Measurements from ENCODE around the gene PRICKLE4.
"Not testable (repeated sequence)": the region's sequence is repeated elsewhere in the genome, so short reads cannot be mapped to it uniquely, and the experiment has no call there.

Gene PRICKLE4

GRCh38 chr6:41758641-41759035, 21.9 kb upstream of the PRICKLE4 start:
- H3K4me3 ChIP-seq (ENCODE audit: low read depth, low read length) = no peak overlapping the region
- TF ChIP-seq CTCF (IDR thresholded peaks at IDR 0.05; ENCODE audit: low read depth, low read length) = no peak

DNA sequence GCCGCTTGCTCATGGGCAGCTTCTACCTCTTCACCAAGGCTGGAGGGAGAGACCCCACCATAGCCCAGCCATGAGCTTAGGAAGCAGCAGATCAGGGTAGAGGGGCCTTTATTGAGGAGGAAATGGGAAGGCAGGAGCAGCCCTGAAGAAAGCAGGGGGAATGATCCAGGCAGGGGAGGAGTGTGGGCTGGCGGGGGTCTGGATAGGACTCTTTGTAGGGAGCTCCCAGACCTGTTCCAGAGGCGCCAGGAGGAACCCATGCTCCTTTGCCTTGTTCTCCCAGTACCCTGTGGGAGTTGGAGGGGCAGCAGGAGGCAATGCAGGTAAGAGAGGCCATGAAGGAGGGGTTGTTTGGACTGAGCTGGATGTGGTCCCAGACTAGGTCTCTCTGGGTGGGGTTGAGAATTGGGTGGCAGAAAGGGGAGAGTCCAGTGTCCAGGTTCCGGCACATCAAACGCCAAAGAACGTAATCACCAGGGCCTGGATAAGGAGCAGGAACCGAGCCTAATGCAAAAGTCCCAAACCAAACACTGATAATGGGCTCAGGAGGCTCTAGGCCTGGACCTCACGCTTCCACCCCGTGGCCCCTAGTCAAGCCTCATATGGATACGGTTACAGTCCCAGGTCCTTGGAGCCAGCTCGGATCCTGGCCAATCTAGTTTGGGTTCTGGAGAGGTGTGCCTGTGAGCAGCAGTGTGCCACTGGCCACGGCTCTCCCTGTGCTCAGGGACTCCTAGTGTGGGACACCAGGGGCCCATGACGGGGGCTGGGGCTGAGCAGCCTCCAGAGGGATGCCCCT, 21.3 kb upstream of the PRICKLE4 start:
- H3K4me3 ChIP-seq (ENCODE audit: low read depth, low read length) = no peak overlapping the region
- TF ChIP-seq CTCF (IDR thresholded peaks at IDR 0.05; ENCODE audit: low read depth, low read length) = no peak

GRCh38 chr6:41759905-41760579, 20.5 kb upstream of the PRICKLE4 start:
- TF ChIP-seq CTCF (IDR thresholded peaks at IDR 0.05; ENCODE audit: low read depth, low read length) = no peak

DNA sequence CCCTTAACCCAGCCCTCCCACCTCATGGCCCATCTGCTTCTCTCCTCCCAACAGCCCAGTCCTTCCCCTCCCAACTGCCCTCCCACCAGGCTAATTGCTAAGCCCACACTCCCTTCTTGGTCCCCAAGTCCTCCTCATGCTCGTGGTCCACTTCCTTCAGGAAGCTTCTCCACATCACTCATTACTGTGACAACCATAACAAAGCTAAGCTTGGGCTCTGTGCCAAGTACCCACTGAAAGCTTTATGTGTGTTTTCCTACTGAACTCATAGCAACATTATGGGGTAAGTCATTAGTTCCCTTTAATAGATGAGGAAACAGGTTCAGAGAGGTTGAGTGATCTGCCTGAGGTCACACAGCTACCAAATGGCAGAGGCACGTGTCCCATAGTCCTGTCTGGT, 17.1 kb upstream of the PRICKLE4 start:
- no peak overlapping the region for H3K4me3 ChIP-seq (ENCODE audit: low read depth, low read length)
- no peak for TF ChIP-seq CTCF (IDR thresholded peaks at IDR 0.05; ENCODE audit: low read depth, low read length)

More at GRCh38 chr6:41759905-41760579, 20.5 kb upstream of the PRICKLE4 start:
- H3K4me3 ChIP-seq (ENCODE audit: low read depth, low read length) = no peak overlapping the region

GRCh38 chr6:41766043-41766664, 14.4 kb upstream of the PRICKLE4 start:
- H3K4me3 ChIP-seq (ENCODE audit: low read depth, low read length) = not testable (repeated sequence)

DNA sequence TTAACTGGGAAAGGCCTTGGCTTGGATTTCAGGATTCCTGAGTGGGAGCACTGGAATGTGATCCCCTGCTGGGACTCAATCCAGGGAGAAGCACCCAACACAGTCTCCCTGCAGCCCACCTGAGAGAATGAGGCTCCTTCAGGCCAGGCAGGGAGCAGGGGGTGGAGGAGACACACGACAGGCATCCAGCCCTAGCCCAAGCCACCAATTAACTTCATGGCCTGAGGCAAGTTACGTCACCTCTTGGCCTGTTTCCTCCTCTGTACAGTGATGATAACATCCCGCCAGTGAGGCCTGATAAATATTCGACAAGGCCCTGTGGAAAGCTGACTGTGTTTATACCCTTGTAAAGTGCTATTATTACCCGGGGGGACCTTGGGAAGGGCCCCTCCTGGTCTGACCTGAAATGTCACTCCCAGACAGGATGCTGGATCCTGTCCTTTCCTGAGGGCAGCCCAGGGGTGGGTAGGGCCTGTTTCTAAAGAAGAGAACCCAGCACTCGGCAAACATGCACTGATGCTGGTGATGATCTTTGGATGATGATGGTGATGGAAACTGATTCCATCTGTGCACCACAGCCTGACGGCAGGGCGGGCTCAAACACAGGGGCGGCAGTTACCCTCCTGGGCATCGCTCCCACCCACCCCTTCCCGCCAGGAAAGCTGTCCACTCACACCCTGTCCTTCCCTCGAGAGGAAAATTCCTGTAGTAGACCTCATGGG, 13.3 kb upstream of the PRICKLE4 start:
- no peak overlapping the region for H3K4me3 ChIP-seq (ENCODE audit: low read depth, low read length)

More for the DNA sequence above, 13.3 kb upstream of the PRICKLE4 start:
- TF ChIP-seq CTCF (IDR thresholded peaks at IDR 0.05; ENCODE audit: low read depth, low read length) = no peak
